HG03354 (cell line): ENCODE measurements around the gene POLR1E.
A peak's percentile ranks its signal among the peaks of the same experiment; 100 is the strongest.
"Not testable (repeated sequence)": the region's sequence is repeated elsewhere in the genome, so short reads cannot be mapped to it uniquely, and the experiment has no call there.

Experiments used
- ATAC-seq: cut with Tn5 transposase; IDR thresholded peaks from one replicate; pipeline ENCODE4 v1.9.1; 2021; ENCODE audit warnings: mild to moderate bottlenecking; ENCODE audit not compliant: unreplicated experiment, poor library complexity, severe bottlenecking

Gene POLR1E

DNA sequence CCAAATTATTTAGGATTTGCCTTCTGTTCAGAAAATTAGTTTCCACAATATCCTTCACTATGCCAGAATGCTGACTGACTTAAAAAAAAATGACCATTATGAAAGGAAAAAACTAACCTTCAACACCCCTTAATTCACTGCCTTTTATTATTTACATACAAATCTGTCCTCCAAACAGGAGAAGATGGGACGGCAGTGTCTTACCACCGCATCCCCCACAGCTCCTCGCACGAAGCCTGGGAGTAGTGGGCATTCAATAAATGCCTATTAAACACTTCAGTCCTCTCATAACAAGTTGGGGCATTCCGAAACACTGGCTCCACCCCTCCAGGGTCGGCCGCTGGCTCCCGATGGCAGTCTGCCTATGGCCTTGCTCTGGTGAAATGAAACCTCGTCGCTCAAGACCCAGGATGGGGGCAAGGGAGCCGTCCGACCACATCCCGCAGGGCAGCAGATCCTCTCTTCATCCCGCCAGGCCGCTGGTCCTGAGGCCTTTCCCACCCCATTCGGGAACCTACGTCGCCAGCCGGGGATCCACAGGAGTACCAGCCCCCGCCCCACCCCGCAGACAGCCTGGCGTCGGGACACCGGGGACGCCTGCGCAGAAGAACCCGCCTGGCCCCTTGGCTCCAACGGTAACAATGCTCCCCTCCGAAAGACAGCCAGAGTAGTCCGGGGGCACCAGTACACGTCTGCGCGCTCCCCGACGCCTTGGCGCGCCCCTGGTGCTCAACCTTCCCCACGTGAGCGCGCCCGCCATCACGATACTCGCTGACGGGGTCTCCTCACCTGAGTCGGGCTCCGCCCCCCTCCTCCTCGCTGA is 21.1 kb upstream of the POLR1E start:
- peak; percentile 24 for ATAC-seq

DNA sequence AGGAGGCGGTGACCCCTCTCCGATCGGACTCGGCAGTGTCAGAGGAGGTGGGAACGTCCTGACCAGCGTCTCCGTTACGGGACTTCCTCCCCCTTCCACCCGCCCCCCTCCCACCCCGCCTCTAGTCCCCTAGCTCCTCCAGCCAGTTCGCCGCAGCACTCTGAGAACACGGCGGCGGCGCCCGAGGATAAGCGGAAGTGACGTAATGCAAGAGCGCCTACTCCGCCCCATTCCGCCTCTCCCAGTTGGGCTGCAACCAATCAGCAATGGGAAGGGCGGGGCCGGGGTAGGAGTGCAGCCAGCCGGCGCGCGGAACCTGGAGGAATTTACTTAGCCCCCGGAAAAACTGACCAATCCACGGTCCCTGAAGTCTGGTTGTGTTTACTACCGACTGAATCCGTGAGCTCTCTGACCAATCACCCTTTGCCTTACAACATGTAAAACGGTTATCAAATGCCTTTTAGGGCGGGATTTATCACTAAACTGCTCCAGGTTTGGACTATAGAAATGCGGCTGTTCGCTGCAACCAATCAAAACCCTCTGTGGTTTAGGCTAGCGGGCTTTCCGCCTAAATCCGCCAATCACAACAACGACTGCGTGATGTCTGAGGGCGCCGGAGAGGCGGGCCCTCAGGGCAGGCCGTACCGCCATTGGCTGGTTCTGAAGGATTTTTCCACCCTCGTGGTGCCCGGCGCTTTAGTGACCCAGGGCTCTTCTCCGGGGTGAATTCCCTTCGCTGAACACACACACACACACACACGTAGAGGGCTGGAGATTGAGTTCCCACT is 20.3 kb upstream of the POLR1E start, which contains the start of gene ZBTB5:
TSS of gene ZBTB5 (minus strand) at position 202 of the 788 bp plus-strand sequence. CDS start 22,899 bp downstream, outside the sequence.
- peak; percentile 80 for ATAC-seq

GRCh38 chr9:37466037-37466709 is 19.6 kb upstream of the POLR1E start:
- peak; percentile 12 for ATAC-seq

GRCh38 chr9:37467530-37467929 is 18.2 kb upstream of the POLR1E start:
- not testable (repeated sequence) for ATAC-seq

DNA sequence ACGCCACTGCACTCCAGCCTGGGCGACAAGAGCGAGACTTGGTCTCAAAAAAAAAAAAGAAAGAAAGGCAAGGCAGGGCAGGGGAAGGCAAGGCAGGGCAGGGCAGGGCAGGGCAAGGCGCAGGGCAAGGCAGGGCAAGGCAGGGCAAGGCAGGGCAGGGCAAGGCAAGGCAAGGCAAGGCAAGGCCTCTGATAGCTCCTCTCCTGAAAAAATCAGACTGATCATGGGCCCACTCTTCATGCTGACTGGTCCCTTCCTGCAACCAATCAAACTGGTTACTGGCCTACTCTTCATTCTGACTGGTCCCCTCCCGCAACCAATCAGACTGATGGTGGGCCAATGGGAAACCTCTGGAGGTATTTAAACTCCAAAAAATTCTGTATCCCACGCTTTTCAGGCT is 17.1 kb upstream of the POLR1E start:
- no peak for ATAC-seq

GRCh38 chr9:37471942-37472684 is 13.6 kb upstream of the POLR1E start:
- no peak for ATAC-seq

DNA sequence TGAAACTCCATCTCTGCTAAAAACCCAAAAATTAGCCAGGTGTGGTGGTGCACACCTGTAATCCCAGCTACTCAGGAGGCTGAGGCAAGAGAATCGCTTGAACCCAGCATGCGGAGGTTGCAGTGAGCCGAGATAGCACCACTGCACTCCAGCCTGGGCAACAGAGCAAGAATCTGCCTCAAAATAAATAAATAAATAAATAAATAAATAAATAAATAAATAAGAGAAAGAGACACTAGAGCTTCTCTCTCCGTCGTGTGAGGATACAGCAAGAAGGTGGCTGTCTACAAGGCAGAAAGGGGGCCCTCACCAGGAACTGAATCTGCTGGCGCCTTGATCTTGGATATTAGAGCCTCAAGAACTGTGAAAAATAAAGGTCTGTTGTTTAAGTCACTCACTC is 11.8 kb upstream of the POLR1E start:
- ATAC-seq = not testable (repeated sequence)

- no peak for ATAC-seq
Observed at GRCh38 chr9:37474438-37474837, 11.3 kb upstream of the POLR1E start.

DNA sequence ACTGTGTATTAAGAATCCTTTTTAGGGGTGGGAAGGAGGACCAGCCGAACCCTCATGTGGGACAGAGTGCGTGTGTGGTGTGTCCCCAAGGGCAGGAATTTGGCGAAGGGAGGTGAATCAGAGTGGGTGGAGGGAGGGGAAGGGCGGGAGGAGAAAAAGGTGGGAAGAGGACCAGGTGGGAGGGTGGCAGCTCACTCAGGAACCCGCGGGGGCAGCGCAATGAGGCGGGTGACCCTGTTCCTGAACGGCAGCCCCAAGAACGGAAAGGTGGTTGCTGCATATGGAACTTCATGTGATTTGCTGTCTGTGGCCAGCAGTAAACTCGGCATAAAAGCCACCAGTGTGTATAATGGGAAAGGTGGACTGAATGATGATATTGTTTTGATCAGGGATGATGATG is 8.8 kb upstream of the POLR1E start:
- ATAC-seq = no peak

- ATAC-seq = not testable (repeated sequence)
Observed at GRCh38 chr9:37477443-37477842, 8.3 kb upstream of the POLR1E start.

DNA sequence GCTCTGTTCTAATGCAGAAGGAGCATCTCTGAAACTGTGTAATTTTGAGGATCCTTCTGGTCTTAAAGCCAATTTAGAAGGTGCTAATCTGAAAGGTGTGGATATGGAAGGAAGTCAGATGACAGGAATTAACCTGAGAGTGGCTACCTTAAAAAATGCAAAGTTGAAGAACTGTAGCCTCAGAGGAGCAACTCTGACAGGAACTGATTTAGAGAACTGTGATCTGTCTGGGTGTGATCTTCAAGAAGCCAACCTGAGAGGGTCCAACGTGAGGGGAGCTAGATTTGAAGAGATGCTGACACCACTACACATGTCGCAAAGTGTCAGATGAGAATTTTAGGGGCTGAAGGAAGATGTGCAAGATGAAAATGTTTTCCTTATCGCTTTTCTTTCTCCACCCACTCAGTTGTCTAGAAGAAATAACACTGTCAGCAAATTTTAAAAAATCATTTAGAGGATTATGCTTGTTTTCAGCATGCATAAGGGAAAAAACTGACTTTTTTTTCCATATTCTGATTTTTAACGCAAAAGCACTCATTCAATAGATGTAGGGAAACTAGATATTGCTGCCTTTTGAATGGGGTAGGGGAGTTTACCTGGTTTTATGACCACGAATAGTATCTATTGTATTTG is 7.6 kb upstream of the POLR1E start:
- not testable (repeated sequence) for ATAC-seq

- ATAC-seq = no peak
Observed at GRCh38 chr9:37480759-37481158, 5.0 kb upstream of the POLR1E start.

- ATAC-seq = no peak
Observed at GRCh38 chr9:37486256-37486615, 488 bp downstream of the POLR1E start.

DNA sequence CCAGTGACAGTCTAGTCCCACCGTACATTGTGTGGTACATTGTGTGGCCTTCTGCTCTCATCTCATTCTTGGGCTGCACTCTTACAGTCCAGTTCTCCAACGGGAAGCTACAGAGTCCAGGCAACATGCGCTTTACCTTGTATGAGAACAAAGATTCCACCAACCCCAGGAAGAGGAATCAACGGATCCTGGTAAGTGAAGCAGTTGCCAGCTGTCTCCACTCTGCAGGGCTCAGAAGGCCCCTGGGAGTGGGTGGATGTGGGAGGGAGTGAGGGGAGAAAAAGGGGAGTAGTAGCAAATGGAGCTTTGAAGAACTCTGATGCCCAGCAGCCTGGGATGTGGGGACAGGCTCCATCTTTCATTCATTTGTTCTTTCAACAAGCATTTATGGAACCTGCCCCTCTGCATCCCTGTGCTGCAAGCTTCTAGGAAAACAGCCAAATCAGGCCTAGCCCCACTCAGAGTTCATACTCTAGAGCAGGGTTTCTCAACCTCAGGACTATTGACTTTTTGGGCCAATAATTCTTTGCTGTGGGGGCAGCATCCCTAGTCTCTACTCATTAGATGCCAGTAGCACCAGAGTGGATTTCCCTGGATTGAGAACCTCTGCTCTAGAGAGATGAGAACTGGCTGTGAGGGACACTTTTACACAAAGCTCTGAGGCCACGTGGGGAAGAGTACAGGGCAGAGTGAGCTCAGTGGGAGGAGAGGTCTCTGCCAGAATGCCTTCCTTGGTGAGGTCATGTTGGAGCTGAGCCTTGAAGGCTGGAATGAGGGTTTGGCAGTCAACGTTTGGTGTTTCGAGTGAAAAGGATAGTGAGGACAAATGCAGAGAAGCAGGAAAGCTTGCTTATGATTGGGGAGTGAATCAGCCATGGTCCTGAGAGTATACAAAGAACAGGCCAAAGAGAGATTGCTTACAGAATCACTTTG is 1.1 kb downstream of the POLR1E start:
- no peak for ATAC-seq

DNA sequence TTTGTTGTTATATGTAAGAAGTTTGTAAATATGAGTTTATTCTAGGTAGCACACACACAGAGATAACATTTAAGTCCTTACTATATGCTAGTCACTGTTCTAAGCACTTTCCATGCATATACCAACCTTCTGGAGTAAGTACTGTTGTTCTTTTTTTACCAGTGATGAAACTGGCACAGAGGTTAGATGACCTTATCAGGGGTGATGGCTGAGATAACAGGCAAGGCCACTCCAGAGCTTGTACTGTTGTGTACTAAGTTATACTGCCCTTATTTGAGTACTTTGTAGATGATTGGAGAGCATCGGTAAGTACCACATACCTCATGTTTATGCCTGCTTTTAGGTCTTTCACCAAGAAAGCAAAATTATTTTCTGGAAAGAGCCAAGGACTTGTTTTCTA is 6.2 kb downstream of the POLR1E start:
- no peak for ATAC-seq

- no peak for ATAC-seq
Observed at GRCh38 chr9:37495571-37495970, 9.8 kb downstream of the POLR1E start.

- ATAC-seq = no peak
Observed at GRCh38 chr9:37496020-37496419, 10.3 kb downstream of the POLR1E start.

- ATAC-seq = no peak
Observed at GRCh38 chr9:37497320-37497719, 11.6 kb downstream of the POLR1E start.
